ENCODE data around the gene IL22RA1. TPM values are rescaled to one million over a fixed set of nuclear protein-coding genes. Genes with fewer than 3 reads are reported as not detected.

Gene IL22RA1
- total RNA-seq, 1 experiment from 2014 or later, result 0.28 TPM

GRCh38 chr1:24096009-24096738 lies 46.8 kb downstream of the IL22RA1 start:
- Mint-ChIP-seq H3K36me3 (no peaks in the 10 kb centered on the region), H3K27ac (peak overlapping the region; percentile 41), H3K4me3 (no peak overlapping the region), H3K4me1 (peaks cover 9% of the 10 kb centered on the region), H3K27me3 (ENCODE audit: low read depth) (no peaks in the 10 kb centered on the region), H3K9me3 (no peaks in the 10 kb centered on the region)
- ChIA-PET CTCF (interaction anchor here (2.3 to 3.5 kb wide), 2 partner anchors 9 to 25 kb away, joined by 7 to 16 read pairs; no protein-coding TSS in a partner anchor), POLR2A (no interaction called here)
- DNase-seq (ENCODE audit: low spot score) (no peak), ATAC-seq (no peak)
- no peak for TF ChIP-seq CTCF (IDR thresholded peaks at IDR 0.05)
- no peak for TF ChIP-seq ZNF281 (CRISPR knock-in tag; IDR thresholded peaks at IDR 0.05)

GRCh38 chr1:24095140-24095859 lies 47.6 kb downstream of the IL22RA1 start:
- Mint-ChIP-seq H3K4me1 (peaks cover 9% of the 10 kb centered on the region), H3K4me3 (no peak overlapping the region), H3K9me3 (no peaks in the 10 kb centered on the region), H3K36me3 (no peaks in the 10 kb centered on the region), H3K27me3 (ENCODE audit: low read depth) (no peaks in the 10 kb centered on the region), H3K27ac (no peak overlapping the region)
- DNase-seq (ENCODE audit: low spot score) (no peak), ATAC-seq (peak; percentile 38)
- ChIA-PET CTCF (interaction anchor here (0.6 to 3.5 kb wide), 20 partner anchors 9 to 296 kb away, joined by 3 to 16 read pairs (median 4); partner anchors contain the start of gene MYOM3), POLR2A (no interaction called here)
- TF ChIP-seq NR3C1 (CRISPR knock-in tag; conservative IDR thresholded peaks at IDR 0.05; ENCODE audit: low read depth) (no peak), NR2C2 (CRISPR knock-in tag; IDR thresholded peaks at IDR 0.05) (no peak), E2F5 (CRISPR knock-in tag; IDR thresholded peaks at IDR 0.05) (no peak), NR1H2 (CRISPR knock-in tag; IDR thresholded peaks at IDR 0.05) (no peak), HMGXB4 (CRISPR knock-in tag; IDR thresholded peaks at IDR 0.05) (no peak), ATF1 (CRISPR knock-in tag; IDR thresholded peaks at IDR 0.05) (no peak)

- H3K4me3 Mint-ChIP-seq, result no peak overlapping the region
- no peaks in the 10 kb centered on the region for H3K36me3 Mint-ChIP-seq
- no peaks in the 10 kb centered on the region for H3K9me3 Mint-ChIP-seq
- H3K27me3 Mint-ChIP-seq (ENCODE audit: low read depth), result no peaks in the 10 kb centered on the region
- ChIA-PET CTCF (interaction anchor here (0.6 to 3.5 kb wide), 20 partner anchors 10 to 297 kb away, joined by 3 to 16 read pairs (median 4); partner anchors contain the start of gene MYOM3), POLR2A (no interaction called here)
- TF ChIP-seq EMX1 (CRISPR knock-in tag; IDR thresholded peaks at IDR 0.05), result no peak
- ATAC-seq (peak; percentile 78), DNase-seq (ENCODE audit: low spot score) (peak; percentile 35)
- H3K4me1 Mint-ChIP-seq, result peaks cover 9% of the 10 kb centered on the region
- peak overlapping the region; percentile 25; the same call in 1 of the 2 replicates for H3K27ac Mint-ChIP-seq
Measured at GRCh38 chr1:24094554-24094953, 48.4 kb downstream of the IL22RA1 start.
